SK-N-SH (cell line): Measurements from ENCODE around the gene FZD2. TPM values are rescaled to one million over a fixed set of nuclear protein-coding genes. Genes with fewer than 3 reads are reported as not detected.
A peak's percentile ranks its signal among the peaks of the same experiment; 100 is the strongest.
"Not testable (repeated sequence)": the region's sequence is repeated elsewhere in the genome, so short reads cannot be mapped to it uniquely, and the experiment has no call there.

ENCODE experiments used
- CTCF ChIA-PET: fragments of 300-600, 350-600 bp; formaldehyde crosslinking; extraction: SDS; loops from one replicate; lab custom pipeline; 2021; lab: Yijun Ruan, JAX
- POLR2A ChIA-PET: fragments of 350-600 bp; sonication (Branson Sonifier 250); formaldehyde crosslinking; extraction: SDS; loops from one replicate; lab custom pipeline; 2020; ENCODE audit warnings: antibody characterized with exemption, inconsistent platforms; lab: Yijun Ruan, JAX
- DNase-seq: peaks from one replicate; pipeline ENCODE4 v3.0.0; 2012
- H2AFZ ChIP-seq: fragments of 200-600 bp; sonication (generic); 2 replicates; pipeline ENCODE4 v1.8.1; 2016; ENCODE audit warnings: antibody characterized with exemption, mild to moderate bottlenecking, low read depth
- H3F3A ChIP-seq: fragments of 200-600 bp; sonication (generic); replicated peaks from 2 replicates; pipeline ENCODE3; 2016; ENCODE audit warnings: antibody characterized with exemption, mild to moderate bottlenecking; ENCODE audit not compliant: insufficient read depth
- H3K27ac ChIP-seq, 2 experiments: fragments of 200-500 bp in 1 of 2; fragments of 200-600 bp in 1 of 2; sonication (Bioruptor generic) in 1 of 2; sonication (generic), shearing (Covaris generic) in 1 of 2; 2 replicates each; pipeline versions ENCODE4 v1.5.1 to v1.6.1; 2014 to 2016; ENCODE audit warnings: low read depth in 2 of 2, inconsistent platforms in 1 of 2, low read length in 1 of 2, mild to moderate bottlenecking in 1 of 2, mixed read lengths in 1 of 2
- H3K27me3 ChIP-seq: fragments of 200-600 bp; sonication (generic), shearing (Covaris generic); 2 replicates; pipeline ENCODE4 v1.6.1; 2016; ENCODE audit warnings: mixed run types; ENCODE audit not compliant: insufficient read depth
- H3K36me3 ChIP-seq, 2 experiments: fragments of 200-500 bp in 1 of 2; fragments of 200-600 bp in 1 of 2; sonication (Bioruptor generic) in 1 of 2; sonication (generic) in 1 of 2; replicated peaks in 1 of 2; 2 replicates each; pipeline versions ENCODE3 to v1.5.1; 2014 to 2016; ENCODE audit warnings: low read length in 1 of 2, mild to moderate bottlenecking in 1 of 2; ENCODE audit not compliant: insufficient read depth in 2 of 2, control insufficient read depth in 1 of 2
- H3K4me1 ChIP-seq, 2 experiments: fragments of 200-500 bp in 1 of 2; fragments of 200-600 bp in 1 of 2; sonication (Bioruptor generic) in 1 of 2; sonication (generic), shearing (Covaris generic) in 1 of 2; 2 replicates each; pipeline versions ENCODE4 v1.5.1 to v1.6.1; 2014 to 2016; ENCODE audit warnings: low read depth in 1 of 2, low read length in 1 of 2, mixed run types in 1 of 2; ENCODE audit not compliant: insufficient read depth in 2 of 2, control insufficient read depth in 1 of 2
- H3K4me2 ChIP-seq: fragments of 200-600 bp; sonication (generic), shearing (Covaris generic); 2 replicates; pipeline ENCODE4 v1.6.1; 2017; ENCODE audit warnings: mixed run types
- H3K4me3 ChIP-seq, 2 experiments: fragments of 200-500 bp in 1 of 2; fragments of 200-600 bp in 1 of 2; sonication (Bioruptor generic) in 1 of 2; sonication (generic), shearing (Covaris generic) in 1 of 2; 2 replicates each; pipeline versions ENCODE4 v1.5.1 to v1.8.1; 2014 to 2016; ENCODE audit warnings: low read depth in 2 of 2, inconsistent platforms in 1 of 2, low read length in 1 of 2, mild to moderate bottlenecking in 1 of 2, mixed read lengths in 1 of 2, moderate library complexity in 1 of 2
- H3K79me2 ChIP-seq: fragments of 200-600 bp; sonication (generic); 2 replicates; pipeline ENCODE4 v1.8.1; 2017; ENCODE audit warnings: mild to moderate bottlenecking; ENCODE audit not compliant: insufficient read depth
- H3K9ac ChIP-seq: fragments of 200-600 bp; sonication (generic); 2 replicates; pipeline ENCODE4 v1.6.1; 2017; ENCODE audit warnings: mixed run types
- H3K9me2 ChIP-seq: fragments of 200-600 bp; sonication (generic); 2 replicates; pipeline ENCODE4 v1.6.1; 2017; ENCODE audit warnings: mixed run types
- H3K9me3 ChIP-seq: fragments of 200-600 bp; sonication (generic); 2 replicates; pipeline ENCODE4 v1.6.1; 2017; ENCODE audit warnings: mixed run types, mild to moderate bottlenecking, moderate library complexity
- H4K20me1 ChIP-seq: fragments of 200-600 bp; sonication (generic); 2 replicates; pipeline ENCODE4 v1.6.1; 2017; ENCODE audit warnings: mild to moderate bottlenecking, mixed run types; ENCODE audit not compliant: insufficient read depth
- CHD2 ChIP-seq: fragments of 150-350 bp; IDR thresholded peaks from 2 replicates; pipeline ENCODE4 v1.6.1; 2018; ENCODE audit warnings: low read length; ENCODE audit not compliant: partially characterized antibody
- CTCF ChIP-seq: fragments of 200-600 bp; sonication (generic); IDR thresholded peaks from 2 replicates; pipeline ENCODE4 v1.6.1; 2017; ENCODE audit warnings: antibody characterized with exemption, mild to moderate bottlenecking, moderate library complexity
- ELF1 ChIP-seq: IDR thresholded peaks from 2 replicates; pipeline ENCODE4 v1.4.0; 2012
- EZH2phosphoT487 ChIP-seq: fragments of 200-600 bp; sonication (generic); IDR thresholded peaks from 2 replicates; pipeline ENCODE4 v1.6.1; 2017; ENCODE audit warnings: low read depth, mixed run types, mild to moderate bottlenecking, antibody characterized with exemption, moderate library complexity, borderline replicate concordance
- FOSL2 ChIP-seq: IDR thresholded peaks from 2 replicates; pipeline ENCODE4 v1.4.0; 2012; ENCODE audit warnings: low read depth, mild to moderate bottlenecking, moderate library complexity, borderline replicate concordance
- FOXJ3 ChIP-seq: sonication (generic); formaldehyde crosslinking; IDR thresholded peaks from 2 replicates; pipeline ENCODE4 v1.5.1; 2020; ENCODE audit warnings: mild to moderate bottlenecking, missing genetic modification reagents
- FOXM1 ChIP-seq: IDR thresholded peaks from 2 replicates; pipeline ENCODE4 v1.4.0; 2012; ENCODE audit warnings: low read depth, mild to moderate bottlenecking
- GATA2 ChIP-seq: sonication (generic); formaldehyde crosslinking; IDR thresholded peaks from 2 replicates; pipeline ENCODE4 v1.5.0; 2020; ENCODE audit warnings: mild to moderate bottlenecking, missing genetic modification reagents
- IRF3 ChIP-seq: fragments of 150-350 bp; IDR thresholded peaks from 2 replicates; pipeline ENCODE4 v1.6.1; 2016; ENCODE audit warnings: mild to moderate bottlenecking, low read depth, low read length
- JUND ChIP-seq: IDR thresholded peaks from 2 replicates; pipeline ENCODE4 v1.4.0; 2012
- NFIC ChIP-seq: IDR thresholded peaks from 2 replicates; pipeline ENCODE4 v1.4.0; 2012; ENCODE audit warnings: borderline replicate concordance
- NRF1 ChIP-seq: IDR thresholded peaks from 2 replicates; pipeline ENCODE4 v1.6.1; 2012; ENCODE audit warnings: low read depth, mild to moderate bottlenecking, low read length
- RCOR1 ChIP-seq: fragments of 150-350 bp; IDR thresholded peaks from 2 replicates; pipeline ENCODE4 v1.6.1; 2017; ENCODE audit warnings: antibody characterized with exemption, low read length
- RXRA ChIP-seq: IDR thresholded peaks from 2 replicates; pipeline ENCODE4 v1.4.0; 2012; ENCODE audit warnings: low read depth, mild to moderate bottlenecking, borderline replicate concordance
- TAF1 ChIP-seq: IDR thresholded peaks from 2 replicates; pipeline ENCODE4 v1.6.1; 2012; ENCODE audit warnings: low read depth, mild to moderate bottlenecking, low read length, moderate library complexity, borderline replicate concordance
- TEAD4 ChIP-seq: IDR thresholded peaks from 2 replicates; pipeline ENCODE4 v1.4.0; 2012; ENCODE audit warnings: mild to moderate bottlenecking, borderline replicate concordance; ENCODE audit not compliant: insufficient read depth
- USF2 ChIP-seq: fragments of 150-350 bp; IDR thresholded peaks from 2 replicates; pipeline ENCODE4 v1.6.1; 2017; ENCODE audit warnings: antibody characterized with exemption, low read length, low read depth, borderline replicate concordance
- YY1 ChIP-seq: IDR thresholded peaks from 2 replicates; pipeline ENCODE4 v1.4.0; 2012; ENCODE audit warnings: low read depth, mild to moderate bottlenecking
- WGBS: methylation state at CpG from one replicate; pipeline ENCODE4 v1.1.6; 2017; ENCODE audit warnings: low lambda C conversion rate; 5-methylcytosine and 5-hydroxymethylcytosine counted together
- polyA plus RNA-seq, 3 experiments: library from polyadenylated mRNA; depleted of rRNA; stranded (reverse); fragments of >200 nt; gene quantifications; 2 replicates each; pipeline ENCODE4 v1.2.3, GENCODE V29; 2012

FZD2 gene
- polyA plus RNA-seq, 1 of the 3 experiments (the other 2 are of a cell fraction): 35.1 TPM

GRCh38 chr17:44511241-44512134, 45.8 kb upstream of the FZD2 start:
- CTCF ChIA-PET, POLR2A ChIA-PET, H2AFZ ChIP-seq, H4K20me1 ChIP-seq, DNase-seq, H3K27ac ChIP-seq, H3K9me3 ChIP-seq, H3K9me2 ChIP-seq, H3F3A ChIP-seq, H3K79me2 ChIP-seq, H3K4me1 ChIP-seq, H3K4me3 ChIP-seq, H3K27me3 ChIP-seq, H3K36me3 ChIP-seq, H3K9ac ChIP-seq, H3K4me2 ChIP-seq: not testable (repeated sequence)
- 79% methylated on average over 13 of the region's 14 CpGs for WGBS

GRCh38 chr17:44518032-44518431, 39.3 kb upstream of the FZD2 start:
- Histone ChIP-seq H3K4me2 (peak overlapping the region; percentile 27; the same call in 1 of the 2 replicates), H2AFZ (no peak overlapping the region)
- CTCF ChIA-PET: interaction anchor here (1.0 to 1.2 kb wide), 2 partner anchors 15 to 155 kb away, joined by 3 to 4 read pairs; no protein-coding TSS in a partner anchor

More at GRCh38 chr17:44518032-44518431, 39.3 kb upstream of the FZD2 start:
- H3K4me3 ChIP-seq: no peak overlapping the region
- H3K27ac ChIP-seq: no peak overlapping the region
- no peaks in the 10 kb centered on the region for H4K20me1 ChIP-seq
- H3K9me2 ChIP-seq: no peaks in the 10 kb centered on the region
- H3K4me1 ChIP-seq: no peaks in the 10 kb centered on the region
- no peaks in the 10 kb centered on the region for H3K27me3 ChIP-seq
- H3K79me2 ChIP-seq: no peaks in the 10 kb centered on the region
- H3K36me3 ChIP-seq: no peaks in the 10 kb centered on the region
- WGBS: 40% methylated on average over 3 of the region's 3 CpGs
- no peak for TF ChIP-seq TEAD4
- no peak for TF ChIP-seq JUND
- TF ChIP-seq YY1: no peak
- no peak for TF ChIP-seq TAF1
- TF ChIP-seq NFIC: no peak
- TF ChIP-seq CHD2: no peak
- no peak for TF ChIP-seq CTCF
- TF ChIP-seq GATA2 (CRISPR knock-in tag): no peak
- no peak for TF ChIP-seq FOXM1
- no peak for TF ChIP-seq RXRA
- no peak for TF ChIP-seq EZH2phosphoT487
- TF ChIP-seq NRF1: no peak
- TF ChIP-seq FOSL2: no peak
- no peak for TF ChIP-seq USF2
- no peak for TF ChIP-seq FOXJ3 (CRISPR knock-in tag)
- no peak for TF ChIP-seq IRF3
- TF ChIP-seq ELF1: no peak
- no peak for TF ChIP-seq RCOR1
- no peaks in the 10 kb centered on the region for H3K9me3 ChIP-seq
- POLR2A ChIA-PET: no interaction called here
- no peaks in the 10 kb centered on the region for H3F3A ChIP-seq
- no peak overlapping the region for H3K9ac ChIP-seq
- DNase-seq: no peak
